ENCODE measurements around the gene SAMD14.

Gene SAMD14

GRCh38 chr17:50133028-50133768 lies 3.2 kb upstream of the SAMD14 start:
- DNase-seq (ENCODE audit: low read depth): no peak

DNA sequence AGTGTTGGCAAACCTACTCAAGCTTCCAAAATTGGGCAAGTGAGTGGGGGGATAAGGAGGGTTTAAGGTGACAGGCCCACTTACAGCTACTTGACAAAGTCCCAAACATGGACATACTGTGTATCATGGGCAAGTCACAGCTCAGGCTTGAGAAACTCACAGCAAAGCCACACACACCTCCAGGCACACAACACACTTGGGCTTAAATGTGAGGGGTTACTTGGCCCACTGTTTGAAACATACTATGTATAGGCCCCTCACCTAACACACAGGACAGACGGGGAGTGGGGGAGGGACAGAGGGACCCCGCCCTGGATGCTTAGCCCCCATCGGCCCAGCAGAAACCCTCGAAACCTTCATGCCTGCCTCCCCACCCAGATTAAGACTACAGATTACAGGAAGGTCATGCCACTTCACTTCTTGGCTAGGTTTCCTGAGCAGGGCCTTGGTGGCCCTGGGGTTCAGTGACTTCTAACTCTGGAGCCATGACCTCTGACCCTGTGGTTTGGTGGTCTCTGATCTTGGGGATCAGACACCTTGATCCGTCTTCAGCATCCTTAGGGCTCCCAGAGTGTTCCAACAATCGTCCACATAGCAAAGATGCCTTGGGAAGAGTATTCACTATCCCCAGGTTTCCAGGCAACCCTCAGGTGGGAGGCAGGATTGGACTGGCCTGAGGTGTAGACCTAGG lies 2.3 kb upstream of the SAMD14 start:
- no peak for DNase-seq (ENCODE audit: low read depth)

- DNase-seq (ENCODE audit: low read depth): no peak
Observed at GRCh38 chr17:50130559-50131305, 772 bp upstream of the SAMD14 start.

GRCh38 chr17:50129353-50129727 lies 620 bp downstream of the SAMD14 start:
- no peak for DNase-seq (ENCODE audit: low read depth)

DNA sequence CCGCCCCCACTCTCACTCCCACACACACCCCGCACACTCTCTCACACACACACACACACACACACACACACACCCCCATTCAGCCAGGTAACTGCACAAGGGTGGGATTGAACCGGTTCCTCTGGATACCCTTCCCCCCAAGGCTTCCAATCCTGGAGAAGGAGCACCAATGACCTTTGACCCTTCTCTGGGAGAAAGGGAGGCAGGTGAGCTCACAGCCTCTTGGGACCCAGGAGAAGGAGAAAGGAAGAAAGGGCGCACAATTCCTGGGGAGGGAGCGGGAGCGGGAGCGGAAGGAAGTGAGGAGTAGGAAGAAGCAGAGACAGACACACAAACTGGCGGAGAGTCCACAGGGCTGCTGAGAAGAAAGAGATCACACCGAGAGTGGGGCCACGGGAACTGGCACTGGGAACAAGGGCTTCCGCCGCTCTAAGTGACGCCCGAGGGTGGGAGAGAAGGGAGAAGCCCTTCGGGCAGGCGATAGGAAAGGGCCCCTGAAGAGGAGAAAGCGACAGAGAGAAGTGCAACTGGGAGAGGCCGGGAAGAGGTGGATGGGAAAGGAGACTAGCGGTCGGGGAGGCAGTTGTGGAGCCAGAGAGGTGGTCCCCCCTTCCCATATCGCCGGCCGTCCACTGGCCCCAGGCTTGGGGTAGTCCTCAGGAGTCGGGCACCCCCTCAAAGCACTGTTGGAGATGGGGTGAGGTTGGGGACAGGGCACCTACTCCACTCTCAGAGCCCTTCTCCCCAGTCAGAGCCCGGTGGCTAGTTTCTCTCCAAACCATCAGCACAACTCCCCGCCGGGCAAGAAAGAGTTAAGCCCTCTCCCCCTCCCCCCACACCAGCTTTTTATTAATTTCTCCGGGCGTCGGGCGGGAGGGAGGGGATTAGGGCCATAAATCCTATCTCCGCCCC lies 1.3 kb downstream of the SAMD14 start:
- DNase-seq (ENCODE audit: low read depth): no peak

DNA sequence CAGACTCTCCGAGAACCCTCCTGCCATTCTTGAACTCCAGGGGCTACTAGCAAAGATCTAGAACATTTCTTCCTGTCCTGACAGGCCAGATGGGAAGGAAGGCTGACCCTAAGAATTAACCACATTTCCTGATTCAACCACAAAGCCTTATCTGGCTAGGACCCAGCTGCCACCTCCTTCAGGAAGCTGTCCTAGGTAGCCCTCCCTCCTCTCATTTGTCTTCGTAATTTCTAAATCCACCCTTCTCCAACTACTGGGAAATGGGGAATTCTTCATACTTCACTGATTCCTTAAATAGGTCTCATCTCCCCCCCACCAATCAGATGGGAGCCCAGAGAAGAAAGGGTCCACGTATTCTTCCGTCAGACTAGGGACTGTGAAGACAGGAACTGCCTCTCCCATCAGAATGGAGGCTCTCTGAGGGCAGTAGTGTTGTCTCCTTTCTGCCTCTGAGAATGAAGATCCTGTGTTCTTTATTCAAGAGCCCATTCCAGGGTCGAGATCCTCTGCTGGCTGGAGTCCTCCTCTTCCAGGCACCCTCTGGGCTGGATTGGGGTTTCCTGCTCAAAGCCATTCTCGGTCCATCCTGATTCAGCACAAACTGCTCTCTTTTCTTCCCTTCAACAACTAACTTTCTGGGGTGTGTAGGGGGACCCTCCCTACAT lies 2.1 kb downstream of the SAMD14 start:
- no peak for DNase-seq (ENCODE audit: low read depth)

DNA sequence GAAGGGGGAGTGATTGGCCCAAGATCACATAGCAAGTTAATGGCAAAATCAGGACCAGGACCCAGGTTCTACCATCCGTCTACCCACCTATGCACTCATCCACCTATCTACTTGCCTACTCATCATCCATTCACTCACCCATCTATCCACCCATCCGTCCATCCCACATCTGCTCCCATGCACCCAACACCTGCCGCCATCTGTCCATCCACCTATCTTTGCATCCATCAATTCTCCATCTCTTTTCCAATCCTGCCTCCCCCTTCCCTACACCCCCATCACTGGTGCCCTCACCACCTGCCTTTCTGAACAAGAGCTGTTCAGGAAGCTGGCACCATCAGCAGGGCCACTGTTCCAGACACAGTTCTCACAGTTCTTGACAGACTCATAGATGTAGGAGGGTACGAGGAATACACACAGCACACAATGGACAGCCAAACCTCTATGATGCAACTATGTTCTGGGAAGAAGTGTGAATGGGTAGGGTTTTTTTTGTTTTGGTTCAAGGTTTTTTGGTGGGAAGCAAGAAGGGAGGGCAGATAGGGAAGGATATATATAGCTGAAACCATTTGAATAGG lies 4.5 kb downstream of the SAMD14 start:
- DNase-seq (ENCODE audit: low read depth): no peak

DNA sequence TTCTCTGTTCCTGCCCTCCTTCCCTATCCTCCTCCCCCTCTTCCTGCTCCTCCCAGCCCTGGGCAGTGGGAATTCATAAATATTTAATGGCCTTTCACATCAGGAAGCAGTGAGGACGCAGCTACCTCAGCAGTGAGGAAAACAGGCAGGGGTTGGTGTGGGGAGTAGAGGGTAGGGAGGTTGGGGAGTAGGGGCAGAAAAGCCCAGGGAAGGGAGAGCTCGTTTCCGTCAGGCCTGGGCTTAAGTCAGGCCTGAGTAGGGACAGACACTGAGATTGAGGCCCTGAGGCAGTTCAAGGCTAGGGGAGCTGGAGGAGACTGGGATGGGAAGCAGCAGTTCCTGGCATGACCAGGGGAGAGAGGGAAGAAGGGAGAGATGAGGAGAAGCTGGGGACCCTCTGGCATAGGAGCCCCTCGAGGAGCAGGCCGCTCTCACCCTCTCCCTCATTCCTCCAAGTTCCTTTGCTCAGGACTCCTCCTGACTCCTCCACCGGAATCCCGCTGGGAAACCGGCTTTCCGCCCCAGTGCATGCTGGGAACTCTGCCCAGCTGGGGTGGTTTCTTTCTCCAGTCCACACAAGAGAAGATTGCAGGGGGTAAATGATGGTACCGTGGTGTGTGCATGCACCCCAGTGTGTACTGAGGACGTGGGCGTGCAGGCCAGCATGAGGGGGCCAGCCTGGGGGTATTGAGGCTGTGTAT lies 6.2 kb downstream of the SAMD14 start:
- DNase-seq (ENCODE audit: low read depth): no peak

DNA sequence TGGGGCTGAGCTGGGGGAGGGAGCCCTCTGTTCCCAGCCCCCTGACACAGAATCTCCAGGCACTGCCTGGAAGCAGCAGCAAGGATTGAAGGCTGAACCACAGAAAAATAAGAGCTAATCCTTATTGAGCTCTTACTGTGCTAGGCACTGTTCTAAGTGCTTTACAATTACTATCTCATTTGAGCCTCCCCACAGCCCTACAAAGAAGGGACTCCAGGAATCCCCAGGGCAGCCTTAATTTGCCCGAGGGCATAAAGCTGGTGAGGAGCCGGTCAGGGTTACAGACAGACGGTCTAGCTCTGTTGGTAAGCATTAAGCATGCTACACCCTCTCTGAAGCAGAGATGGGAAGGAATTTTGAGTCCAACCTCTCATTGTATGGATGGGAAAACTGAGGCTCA lies 7.0 kb downstream of the SAMD14 start:
- no peak for DNase-seq (ENCODE audit: low read depth)

- no peak for DNase-seq (ENCODE audit: low read depth)
Observed at GRCh38 chr17:50120475-50121253, 9.3 kb downstream of the SAMD14 start.

- no peak for DNase-seq (ENCODE audit: low read depth)
Observed at GRCh38 chr17:50118828-50119218, 11.1 kb downstream of the SAMD14 start.

GRCh38 chr17:50118076-50118827 lies 11.7 kb downstream of the SAMD14 start:
- DNase-seq (ENCODE audit: low read depth): no peak

- DNase-seq (ENCODE audit: low read depth): peak; percentile 47
Observed at GRCh38 chr17:50117202-50118051, 12.5 kb downstream of the SAMD14 start.

- DNase-seq (ENCODE audit: low read depth): no peak
Observed at GRCh38 chr17:50115756-50116155, 14.2 kb downstream of the SAMD14 start.

DNA sequence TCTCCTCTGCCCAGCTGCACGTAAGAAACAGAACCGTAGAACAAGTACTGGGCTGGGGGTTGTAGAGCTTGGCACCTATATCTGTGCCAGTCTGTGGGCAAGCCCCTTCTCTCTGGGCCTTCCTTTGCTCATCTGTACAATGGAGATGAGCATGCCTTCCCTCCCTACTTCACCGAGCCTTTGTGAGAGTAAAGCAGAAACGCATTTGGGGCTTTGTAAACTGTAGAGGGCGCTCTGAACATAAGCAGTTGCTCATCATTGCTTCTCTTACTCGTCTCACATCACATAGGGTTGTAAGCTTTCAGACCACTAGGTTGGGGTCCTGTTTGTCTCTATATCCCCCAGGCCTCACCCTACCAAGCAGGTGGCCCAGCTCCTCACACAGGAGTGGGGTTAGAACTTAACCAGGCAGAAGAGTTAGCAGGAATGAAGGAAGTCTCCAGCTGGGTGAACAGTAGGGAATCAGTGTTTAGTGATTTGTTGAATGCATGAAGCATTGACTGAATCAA lies 15.1 kb downstream of the SAMD14 start:
- DNase-seq (ENCODE audit: low read depth): no peak

- DNase-seq (ENCODE audit: low read depth): no peak
Observed at GRCh38 chr17:50114401-50114800, 15.6 kb downstream of the SAMD14 start.

DNA sequence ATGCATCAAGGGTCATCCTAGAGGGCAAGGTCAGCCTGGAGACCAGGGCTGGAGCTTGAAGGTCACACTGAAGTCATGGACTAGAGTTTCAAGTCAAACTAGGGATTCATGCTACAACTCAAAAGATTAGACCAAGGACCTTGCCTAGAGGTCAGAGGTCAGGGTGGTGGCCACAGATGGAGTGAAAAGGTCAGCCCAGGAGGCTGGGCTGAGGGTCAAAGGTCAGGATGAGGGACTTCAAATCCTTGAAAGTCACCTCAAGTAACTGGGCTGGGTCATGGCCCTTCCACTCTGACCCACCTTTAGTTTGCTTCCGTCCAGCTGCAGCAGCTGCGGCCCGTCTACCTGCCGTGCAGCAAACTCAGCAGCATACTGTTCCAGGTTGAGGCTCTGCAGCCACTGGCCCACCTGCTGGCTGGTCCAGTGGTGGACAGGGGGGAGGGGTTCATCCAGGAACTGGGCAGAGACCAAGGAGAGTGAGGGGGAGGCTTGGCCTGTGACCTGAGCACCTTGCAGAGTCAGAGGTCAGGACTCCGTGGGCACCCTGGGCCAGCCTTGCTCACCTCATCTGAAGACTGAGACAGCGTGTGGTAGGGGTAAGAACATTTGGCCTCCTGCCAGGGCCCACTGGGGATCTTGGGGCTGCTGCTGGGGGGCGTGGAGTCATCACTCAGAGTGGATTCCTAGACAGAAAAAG lies 16.2 kb downstream of the SAMD14 start:
- no peak for DNase-seq (ENCODE audit: low read depth)
